Measurements from ENCODE around the gene ROBO4.

- TF ChIP-seq ZNF70 (CRISPR knock-in tag; IDR thresholded peaks at IDR 0.05) (no peak), TCF4 (CRISPR knock-in tag; IDR thresholded peaks at IDR 0.05; ENCODE audit: borderline replicate concordance) (no peak), ARNTL (CRISPR knock-in tag; IDR thresholded peaks at IDR 0.05; ENCODE audit: borderline replicate concordance, low read depth) (no peak), TOX (CRISPR knock-in tag; IDR thresholded peaks at IDR 0.05; ENCODE audit: borderline replicate concordance) (no peak), TSHZ2 (CRISPR knock-in tag; IDR thresholded peaks at IDR 0.05) (no peak), PATZ1 (CRISPR knock-in tag; IDR thresholded peaks at IDR 0.05; ENCODE audit: borderline replicate concordance) (no peak), ESRRG (CRISPR knock-in tag; IDR thresholded peaks at IDR 0.05) (no peak), ZFP30 (CRISPR knock-in tag; IDR thresholded peaks at IDR 0.05) (no peak), CSRNP3 (CRISPR knock-in tag; IDR thresholded peaks at IDR 0.05) (no peak), POU6F1 (CRISPR knock-in tag; IDR thresholded peaks at IDR 0.05; ENCODE audit: borderline replicate concordance, low read depth) (no peak), RARB (CRISPR knock-in tag; IDR thresholded peaks at IDR 0.05) (no peak), ISL1 (CRISPR knock-in tag; IDR thresholded peaks at IDR 0.05) (no peak), CREB5 (CRISPR knock-in tag; IDR thresholded peaks at IDR 0.05; ENCODE audit: low read depth) (no peak)
Observed at GRCh38 chr11:124919898-124920297, 22.2 kb upstream of the ROBO4 start.

Measured in SK-N-SH treated with all-trans-retinoic acid at 6 μM for 48 hours (cell line).